HG02798 (cell line): ENCODE data around the gene ATG13.

Experiments used
- ATAC-seq: cut with Tn5 transposase; IDR thresholded peaks from one replicate; pipeline ENCODE4 v1.9.1; 2021; ENCODE audit warnings: mild to moderate bottlenecking; ENCODE audit not compliant: unreplicated experiment, poor library complexity

The ATG13 gene

DNA sequence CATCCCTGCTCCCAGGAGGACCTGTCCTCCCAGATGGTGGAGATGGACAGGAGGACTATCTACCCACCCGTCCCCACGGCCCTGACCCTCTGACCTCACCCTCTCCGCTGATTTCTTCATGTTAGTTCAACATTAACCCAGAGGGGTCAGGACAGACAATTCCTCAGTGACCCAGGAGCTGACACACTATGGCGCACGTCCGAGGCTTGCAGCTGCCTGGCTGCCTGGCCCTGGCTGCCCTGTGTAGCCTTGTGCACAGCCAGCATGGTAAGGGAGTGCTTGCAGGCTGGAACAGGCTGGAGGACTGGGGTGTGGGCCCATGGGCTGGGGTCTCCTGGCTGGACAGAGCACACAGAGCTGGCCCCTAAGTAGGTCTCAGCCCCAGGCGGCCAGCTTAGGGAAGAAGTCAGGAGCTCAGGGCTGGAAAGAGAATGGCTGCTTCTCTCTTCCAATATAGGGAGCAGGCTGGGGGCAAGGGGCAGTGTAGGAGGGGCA is 101.7 kb downstream of the ATG13 start, which contains the start of gene F2:
Gene F2, plus strand, starts transcription at position 166 of the 495 bp plus-strand sequence. Its CDS starts 23 bp downstream, at position 189.
- no peak for ATAC-seq

DNA sequence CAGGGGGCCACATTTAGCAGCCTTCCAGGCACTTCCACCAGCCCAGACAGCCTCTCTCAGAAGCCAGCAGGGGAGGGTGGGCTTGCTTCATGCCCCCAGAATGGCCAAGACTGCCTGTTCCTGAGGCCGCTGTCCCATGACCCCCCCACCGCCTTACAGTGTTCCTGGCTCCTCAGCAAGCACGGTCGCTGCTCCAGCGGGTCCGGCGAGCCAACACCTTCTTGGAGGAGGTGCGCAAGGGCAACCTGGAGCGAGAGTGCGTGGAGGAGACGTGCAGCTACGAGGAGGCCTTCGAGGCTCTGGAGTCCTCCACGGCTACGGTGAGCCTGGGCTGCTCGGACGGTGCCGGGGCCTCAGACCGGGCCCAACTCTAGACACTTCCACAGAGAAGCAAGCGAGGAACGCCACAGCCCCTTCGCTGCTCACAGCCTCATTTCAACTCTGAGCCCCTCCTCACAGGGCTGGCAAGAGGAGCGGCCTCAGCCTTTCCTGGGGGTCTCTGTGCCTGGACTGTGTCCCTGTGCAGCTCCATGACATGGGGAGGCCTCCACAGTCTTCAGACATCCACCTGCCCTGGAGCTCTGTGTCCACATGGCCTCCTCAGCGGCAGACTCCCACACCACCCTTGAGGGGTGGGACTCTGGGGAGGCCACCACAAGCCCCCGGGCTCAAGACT is 102.3 kb downstream of the ATG13 start:
- ATAC-seq = no peak

DNA sequence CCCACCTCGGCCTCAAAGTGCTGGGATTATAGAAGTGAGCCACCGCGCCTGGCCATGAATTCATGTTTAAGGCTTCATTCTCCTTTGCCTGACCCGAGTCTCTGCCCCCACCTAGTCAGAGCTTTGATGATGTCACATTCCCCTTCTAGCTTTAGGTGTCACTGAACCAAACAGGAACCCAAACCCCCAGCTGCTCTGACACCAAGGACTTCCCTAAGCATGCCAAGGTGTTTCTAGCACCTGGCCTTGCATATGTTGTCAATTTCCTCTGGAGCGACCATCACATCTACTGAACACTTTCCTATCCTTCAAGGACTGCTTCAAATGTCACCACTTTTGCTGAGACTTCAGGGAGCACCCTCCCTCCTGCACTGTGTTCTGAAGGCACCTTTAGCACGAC is 103.9 kb downstream of the ATG13 start:
- ATAC-seq = no peak

DNA sequence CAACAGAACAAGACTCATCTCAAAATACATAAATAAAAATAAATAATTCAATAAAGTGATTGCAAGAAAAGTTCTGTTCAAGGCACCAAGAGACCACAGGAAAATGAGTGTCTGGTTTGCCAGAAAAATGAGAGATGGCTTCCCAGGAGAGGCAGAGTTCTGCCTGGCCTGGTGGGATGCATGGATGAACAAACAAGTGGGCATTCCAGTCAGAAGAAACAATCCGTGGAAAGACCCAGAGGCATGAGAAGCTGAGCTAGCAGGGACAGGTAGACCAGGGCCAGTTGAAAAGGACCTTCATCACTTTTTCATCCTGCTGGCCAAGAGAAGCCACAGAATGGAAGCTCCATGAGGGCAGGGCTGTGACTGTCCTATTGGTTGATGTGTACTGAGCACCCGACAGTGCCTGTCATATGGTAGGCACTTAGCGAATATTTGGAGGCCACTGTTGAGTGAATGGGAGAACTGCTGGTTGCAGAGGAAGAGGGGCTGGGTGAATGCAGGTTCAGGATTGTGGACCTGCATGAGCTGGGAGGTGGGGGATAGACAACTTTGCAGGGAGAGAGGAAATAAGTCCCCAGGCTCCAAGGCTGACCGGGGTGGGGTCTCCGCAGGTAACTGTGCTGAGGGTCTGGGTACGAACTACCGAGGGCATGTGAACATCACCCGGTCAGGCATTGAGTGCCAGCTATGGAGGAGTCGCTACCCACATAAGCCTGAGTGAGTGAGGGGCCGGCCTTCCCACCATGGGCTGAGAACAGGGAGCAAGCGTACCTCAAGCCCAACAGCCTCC is 105.4 kb downstream of the ATG13 start:
- ATAC-seq = no peak

DNA sequence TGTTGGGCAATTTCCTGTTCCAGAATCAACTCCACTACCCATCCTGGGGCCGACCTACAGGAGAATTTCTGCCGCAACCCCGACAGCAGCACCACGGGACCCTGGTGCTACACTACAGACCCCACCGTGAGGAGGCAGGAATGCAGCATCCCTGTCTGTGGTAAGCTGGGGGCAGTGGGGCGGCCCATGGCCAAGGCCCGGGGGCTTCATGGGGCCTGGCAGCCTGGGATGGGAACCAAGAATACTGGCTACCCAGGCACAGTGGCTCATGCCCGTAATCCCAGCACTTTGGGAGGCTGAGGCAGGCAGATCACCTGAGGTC is 106.0 kb downstream of the ATG13 start:
- no peak for ATAC-seq

DNA sequence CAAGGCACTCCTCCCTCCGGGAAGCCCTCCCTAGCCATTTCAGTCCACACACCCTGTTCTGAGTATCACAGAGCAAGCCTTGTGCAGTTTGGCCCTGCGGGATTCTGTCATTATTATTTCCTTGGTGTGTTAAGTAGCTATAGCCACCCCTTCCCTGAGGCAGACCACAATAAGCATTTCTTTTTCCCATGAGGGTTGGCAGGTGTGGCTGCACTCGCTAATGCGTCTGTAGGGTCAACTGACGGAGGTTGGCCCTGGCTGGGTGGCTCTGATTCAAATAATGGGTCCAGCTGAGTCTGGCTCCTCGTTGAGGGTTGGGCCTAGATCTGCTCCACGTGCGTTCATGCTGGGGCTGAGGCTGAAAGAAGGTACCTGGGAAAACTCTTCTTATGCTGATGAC is 106.7 kb downstream of the ATG13 start:
- no peak for ATAC-seq
